LHCN-M2 (cell line): Measurements from ENCODE around the gene RPL13. TPM values are rescaled to one million over a fixed set of nuclear protein-coding genes. Genes with fewer than 3 reads are reported as not detected.
A peak's percentile ranks its signal among the peaks of the same experiment; 100 is the strongest.
"Not testable (repeated sequence)": the region's sequence is repeated elsewhere in the genome, so short reads cannot be mapped to it uniquely, and the experiment has no call there.

Experiments
- DNase-seq: peaks from one replicate; pipeline ENCODE4 v3.0.0-alpha.2; 2012; ENCODE audit warnings: low read depth
- total RNA-seq: library from RNA; depleted of rRNA; stranded (reverse); fragments of >200 nt; gene quantifications from 2 replicates; pipeline ENCODE4 v1.2.3, GENCODE V29; 2014

Gene RPL13
- total RNA-seq, 1 experiment from 2014 or later: 4,987 TPM

GRCh38 chr16:89576153-89577054 lies 15.9 kb downstream of the RPL13 start:
- DNase-seq: no peak

- no peak for DNase-seq
Measured at GRCh38 chr16:89577055-89577759, 16.7 kb downstream of the RPL13 start.

- DNase-seq: no peak
Measured at GRCh38 chr16:89579351-89579750, 18.9 kb downstream of the RPL13 start.

GRCh38 chr16:89581045-89581695 lies 20.7 kb downstream of the RPL13 start:
- DNase-seq: peak; percentile 99

- DNase-seq: peak; percentile 52
Measured at GRCh38 chr16:89581861-89582563, 21.5 kb downstream of the RPL13 start.

- no peak for DNase-seq
Measured at GRCh38 chr16:89582614-89583196, 22.2 kb downstream of the RPL13 start.

GRCh38 chr16:89583197-89583894 lies 22.9 kb downstream of the RPL13 start:
- no peak for DNase-seq

GRCh38 chr16:89583895-89584644 lies 23.6 kb downstream of the RPL13 start:
- DNase-seq: no peak

- DNase-seq: no peak
Measured at GRCh38 chr16:89584768-89585549, 24.5 kb downstream of the RPL13 start.

- DNase-seq: no peak
Measured at GRCh38 chr16:89586218-89586617, 25.7 kb downstream of the RPL13 start.

GRCh38 chr16:89586853-89587252 lies 26.4 kb downstream of the RPL13 start:
- DNase-seq: no peak

- not testable (repeated sequence) for DNase-seq
Measured at GRCh38 chr16:89587676-89588075, 27.2 kb downstream of the RPL13 start.

GRCh38 chr16:89588413-89589109 lies 28.1 kb downstream of the RPL13 start:
- DNase-seq: no peak

- no peak for DNase-seq
Measured at GRCh38 chr16:89589241-89589926, 28.9 kb downstream of the RPL13 start.

- DNase-seq: no peak
Measured at GRCh38 chr16:89593841-89594240, 33.4 kb downstream of the RPL13 start.

- no peak for DNase-seq
Measured at GRCh38 chr16:89595330-89596060, 35.0 kb downstream of the RPL13 start.

GRCh38 chr16:89596061-89596689 lies 35.7 kb downstream of the RPL13 start:
- no peak for DNase-seq
